Thyroid gland (tissue), 4 donors: ENCODE results near the gene IFT122.
"Not testable (repeated sequence)": the region's sequence is repeated elsewhere in the genome, so short reads cannot be mapped to it uniquely, and the experiment has no call there.

Experiments used
- POLR2A ChIP-seq, 2 donors: fragments of 450-650 bp; IDR thresholded peaks; one replicate each; pipeline ENCODE4 v1.6.1; 2017; ENCODE audit warnings: antibody characterized with exemption in 2 of 2, mild to moderate bottlenecking in 2 of 2, moderate library complexity in 1 of 2
- TF ChIP-seq, protein P1 (sequence below), 6 experiments: fragments of 200-600 bp in 3 of 6; fragments of 450-650 bp in 3 of 6; sonication (generic) in 3 of 6; IDR thresholded peaks; one replicate each; pipeline ENCODE4 v1.5.1; 2016 to 2019; ENCODE audit warnings: antibody characterized with exemption in 6 of 6, mild to moderate bottlenecking in 2 of 6, inconsistent platforms in 1 of 6, moderate library complexity in 1 of 6

- TF ChIP-seq, protein P1, sequence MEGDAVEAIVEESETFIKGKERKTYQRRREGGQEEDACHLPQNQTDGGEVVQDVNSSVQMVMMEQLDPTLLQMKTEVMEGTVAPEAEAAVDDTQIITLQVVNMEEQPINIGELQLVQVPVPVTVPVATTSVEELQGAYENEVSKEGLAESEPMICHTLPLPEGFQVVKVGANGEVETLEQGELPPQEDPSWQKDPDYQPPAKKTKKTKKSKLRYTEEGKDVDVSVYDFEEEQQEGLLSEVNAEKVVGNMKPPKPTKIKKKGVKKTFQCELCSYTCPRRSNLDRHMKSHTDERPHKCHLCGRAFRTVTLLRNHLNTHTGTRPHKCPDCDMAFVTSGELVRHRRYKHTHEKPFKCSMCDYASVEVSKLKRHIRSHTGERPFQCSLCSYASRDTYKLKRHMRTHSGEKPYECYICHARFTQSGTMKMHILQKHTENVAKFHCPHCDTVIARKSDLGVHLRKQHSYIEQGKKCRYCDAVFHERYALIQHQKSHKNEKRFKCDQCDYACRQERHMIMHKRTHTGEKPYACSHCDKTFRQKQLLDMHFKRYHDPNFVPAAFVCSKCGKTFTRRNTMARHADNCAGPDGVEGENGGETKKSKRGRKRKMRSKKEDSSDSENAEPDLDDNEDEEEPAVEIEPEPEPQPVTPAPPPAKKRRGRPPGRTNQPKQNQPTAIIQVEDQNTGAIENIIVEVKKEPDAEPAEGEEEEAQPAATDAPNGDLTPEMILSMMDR (IDR thresholded peaks at IDR 0.05), result not testable (repeated sequence)
- not testable (repeated sequence) for TF ChIP-seq POLR2A (IDR thresholded peaks at IDR 0.05)
These were observed 41.3 kb downstream of the IFT122 start for GRCh38 chr3:129481225-129481765.
